Keratinocyte (primary cell): ENCODE results near the gene NDUFA12.

ENCODE experiments used
- EZH2 ChIP-seq: IDR thresholded peaks from one replicate; pipeline ENCODE4 v1.6.1; 2012; ENCODE audit warnings: inconsistent platforms, mild to moderate bottlenecking, low read length, moderate library complexity
- TF ChIP-seq, protein P1 (sequence below), 3 experiments: IDR thresholded peaks in 1 of 3; conservative IDR thresholded peaks in 1 of 3; optimal IDR thresholded peaks in 1 of 3; 2 replicates in 2 of 3; 3 replicates in 1 of 3; pipeline versions ENCODE3 to v1.5.1; 2011; ENCODE audit warnings: low read length in 3 of 3, mild to moderate bottlenecking in 3 of 3, moderate library complexity in 2 of 3, control low read depth in 1 of 3, inconsistent platforms in 1 of 3; ENCODE audit not compliant: insufficient read depth in 2 of 3; ENCODE audit errors: extremely low read depth in 1 of 3

DNA sequence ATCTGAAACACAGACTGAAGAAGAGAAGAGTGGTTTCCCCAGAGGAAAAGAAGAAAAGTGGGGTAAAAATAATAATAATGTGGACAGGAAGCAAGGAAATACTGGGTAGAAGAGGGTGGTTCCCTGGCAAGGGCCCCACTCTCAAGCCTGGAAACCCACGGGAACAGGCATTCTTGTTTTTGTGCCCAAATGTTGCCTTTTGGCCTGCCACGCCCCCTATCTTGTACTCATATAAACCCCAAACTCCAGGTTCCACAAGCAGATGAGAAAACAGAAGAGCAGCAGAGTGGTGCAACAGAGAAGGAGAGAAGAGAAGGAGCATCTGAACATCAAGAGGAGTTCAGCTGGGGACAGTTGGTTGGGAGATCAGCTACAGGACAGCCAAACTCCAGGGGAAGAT lies 51.2 kb downstream of the NDUFA12 start:
- TF ChIP-seq, protein P1, sequence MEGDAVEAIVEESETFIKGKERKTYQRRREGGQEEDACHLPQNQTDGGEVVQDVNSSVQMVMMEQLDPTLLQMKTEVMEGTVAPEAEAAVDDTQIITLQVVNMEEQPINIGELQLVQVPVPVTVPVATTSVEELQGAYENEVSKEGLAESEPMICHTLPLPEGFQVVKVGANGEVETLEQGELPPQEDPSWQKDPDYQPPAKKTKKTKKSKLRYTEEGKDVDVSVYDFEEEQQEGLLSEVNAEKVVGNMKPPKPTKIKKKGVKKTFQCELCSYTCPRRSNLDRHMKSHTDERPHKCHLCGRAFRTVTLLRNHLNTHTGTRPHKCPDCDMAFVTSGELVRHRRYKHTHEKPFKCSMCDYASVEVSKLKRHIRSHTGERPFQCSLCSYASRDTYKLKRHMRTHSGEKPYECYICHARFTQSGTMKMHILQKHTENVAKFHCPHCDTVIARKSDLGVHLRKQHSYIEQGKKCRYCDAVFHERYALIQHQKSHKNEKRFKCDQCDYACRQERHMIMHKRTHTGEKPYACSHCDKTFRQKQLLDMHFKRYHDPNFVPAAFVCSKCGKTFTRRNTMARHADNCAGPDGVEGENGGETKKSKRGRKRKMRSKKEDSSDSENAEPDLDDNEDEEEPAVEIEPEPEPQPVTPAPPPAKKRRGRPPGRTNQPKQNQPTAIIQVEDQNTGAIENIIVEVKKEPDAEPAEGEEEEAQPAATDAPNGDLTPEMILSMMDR (optimal IDR thresholded peaks at IDR 0.05 in 1 of 3, IDR thresholded peaks at IDR 0.05 in 1 of 3, conservative IDR thresholded peaks at IDR 0.05 in 1 of 3; ENCODE audit: extremely low read depth in 1 of 3, insufficient read depth in 2 of 3, low read length in 3 of 3) = no peak
- TF ChIP-seq EZH2 = no peak
